GM18505 (cell line): ENCODE results near the gene SURF6.
"Not testable (repeated sequence)": the region's sequence is repeated elsewhere in the genome, so short reads cannot be mapped to it uniquely, and the experiment has no call there.

Experiments used
- ATAC-seq: cut with Tn5 transposase; IDR thresholded peaks from one replicate; pipeline ENCODE4 v1.9.1; 2021; ENCODE audit not compliant: unreplicated experiment
- POLR2A ChIP-seq: IDR thresholded peaks from 4 replicates; pipeline ENCODE4 v1.6.1; 2011; ENCODE audit warnings: borderline replicate concordance; ENCODE audit not compliant: insufficient read depth, insufficient read length; ENCODE audit errors: extremely low read depth

The SURF6 gene

DNA sequence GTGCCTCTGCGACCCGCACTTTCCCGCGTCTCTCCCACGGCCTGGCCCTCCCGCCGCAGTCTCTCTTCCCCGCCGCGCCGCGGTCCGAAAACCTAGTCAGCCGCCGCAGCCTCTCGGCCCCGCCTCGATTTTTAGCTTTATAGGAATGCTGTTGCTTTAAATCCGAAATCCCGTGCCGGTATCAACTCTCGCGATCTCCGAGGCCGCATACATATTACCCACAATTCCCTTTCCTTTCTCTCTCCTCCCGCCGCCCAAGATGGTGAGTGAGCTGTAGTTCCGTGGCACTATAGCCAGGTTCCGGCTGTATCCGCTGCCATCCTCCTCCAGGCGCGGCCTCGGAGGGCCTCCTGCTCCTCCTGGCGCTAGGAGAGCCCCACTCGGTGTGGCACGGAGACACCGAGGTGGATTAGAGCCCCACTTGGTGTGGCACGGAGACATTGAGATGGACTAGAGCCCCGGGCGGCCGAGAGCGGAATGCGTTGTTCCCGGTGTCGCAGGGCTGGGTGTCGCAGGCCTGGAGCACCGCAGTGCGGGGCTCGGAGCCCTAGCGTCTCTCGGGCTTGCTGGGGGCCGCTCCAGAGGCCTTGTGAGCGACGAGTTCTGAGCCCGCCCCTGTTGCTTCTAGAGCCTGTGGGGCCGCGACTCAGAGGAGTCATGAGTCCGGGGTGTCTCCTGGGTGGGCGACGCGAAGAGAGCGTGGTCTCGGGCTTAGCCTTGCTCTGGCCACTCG, 12.2 kb upstream of the SURF6 start, which contains the start of the genes MED22 and RPL7A:
MED22 (minus strand) TSS at position 147 of the 733 bp plus-strand sequence. CDS start 1,469 bp downstream, outside the sequence.
RPL7A (plus strand) TSS at position 234 of the 733 bp plus-strand sequence; CDS start at position 260, 26 bp downstream.
- peak; percentile 54 for ATAC-seq

GRCh38 chr9:133347515-133347984, 11.6 kb upstream of the SURF6 start:
- peak; percentile 37 for ATAC-seq
- no peak for TF ChIP-seq POLR2A

More for the DNA sequence above, 12.2 kb upstream of the SURF6 start, which contains the start of the genes MED22 and RPL7A:
- peak; percentile 99 for TF ChIP-seq POLR2A

DNA sequence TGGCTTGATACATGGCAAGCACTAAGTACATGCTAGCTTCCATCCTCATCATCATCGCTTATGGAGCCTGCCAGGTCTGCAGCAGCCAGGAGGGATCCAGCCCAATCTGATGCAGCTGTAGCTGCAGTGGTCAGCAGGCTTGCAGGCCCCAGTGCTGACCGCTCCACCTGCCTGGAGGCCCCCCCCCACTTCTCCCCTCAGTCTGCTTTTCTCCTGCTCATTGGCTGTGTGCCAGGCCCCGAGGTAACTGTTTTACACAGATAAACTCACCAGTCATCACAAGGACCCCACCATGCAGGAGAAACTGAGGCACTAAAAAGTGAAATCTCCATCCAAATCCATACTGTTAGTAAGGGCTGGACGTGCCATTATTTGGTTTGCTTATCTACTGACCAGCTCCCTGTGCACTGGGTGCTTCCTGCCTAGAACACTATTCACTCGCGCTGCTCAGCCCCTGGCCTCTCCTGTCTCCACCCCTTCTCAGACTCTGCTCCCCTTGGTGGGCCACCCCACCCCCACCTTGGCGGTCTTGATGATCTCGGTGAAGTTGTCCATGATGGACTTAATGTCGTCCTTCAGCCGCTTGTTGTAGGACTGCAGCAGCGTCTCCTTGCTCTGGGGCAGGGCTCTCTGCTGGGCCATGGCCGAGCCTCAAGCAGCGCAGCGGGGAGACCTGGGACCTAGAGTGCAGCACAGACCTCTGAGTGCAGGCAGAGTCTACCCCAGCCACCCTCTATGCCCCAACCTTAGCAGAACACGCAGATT, 10.2 kb upstream of the SURF6 start:
- ATAC-seq, result no peak
- TF ChIP-seq POLR2A, result no peak

DNA sequence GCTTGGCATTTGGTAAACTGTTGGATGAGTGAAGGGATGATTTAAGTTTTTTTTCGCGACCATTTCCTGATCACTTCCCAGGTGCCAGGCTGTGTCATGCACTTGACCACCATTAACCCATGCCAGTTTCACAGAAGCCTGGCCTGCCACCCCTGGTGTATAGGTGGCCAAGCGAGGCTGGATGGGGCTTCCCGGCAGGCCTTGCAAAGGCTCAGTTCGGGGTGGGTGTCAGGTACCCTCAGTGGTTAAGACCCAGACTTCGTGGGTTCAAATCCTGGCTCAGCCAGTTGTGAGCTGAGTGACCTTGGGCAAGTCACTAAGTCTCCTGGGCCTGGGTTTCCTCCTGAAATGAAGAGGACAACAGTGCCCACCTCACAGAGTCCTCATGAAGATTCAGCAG, 9.6 kb upstream of the SURF6 start:
- no peak for TF ChIP-seq POLR2A

DNA sequence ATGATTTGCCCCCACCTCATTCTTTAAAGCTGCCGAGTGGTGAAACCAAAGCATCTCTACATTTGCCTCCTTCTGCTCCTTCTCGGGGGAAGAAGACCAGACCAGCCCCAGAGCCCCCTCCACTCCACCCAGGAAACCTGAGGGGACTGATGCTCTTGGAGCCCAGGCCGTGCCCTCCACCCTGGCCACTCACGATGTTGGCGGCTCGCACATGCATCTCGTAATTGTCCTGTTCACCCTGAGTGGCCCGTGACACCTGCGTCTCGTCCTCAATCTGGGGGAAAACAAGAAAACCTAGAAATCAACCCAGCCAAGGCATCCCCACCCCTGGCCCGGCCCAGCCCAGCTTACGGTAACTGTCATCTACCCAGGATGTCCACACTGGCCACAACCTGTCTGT, 9.0 kb upstream of the SURF6 start:
- no peak for TF ChIP-seq POLR2A
- ATAC-seq, result no peak

More for the DNA sequence above, 9.6 kb upstream of the SURF6 start:
- no peak for ATAC-seq

- no peak for ATAC-seq
- TF ChIP-seq POLR2A, result no peak
These were observed 8.1 kb upstream of the SURF6 start for GRCh38 chr9:133344071-133344470.

GRCh38 chr9:133342570-133342969, 6.6 kb upstream of the SURF6 start:
- ATAC-seq, result no peak
- no peak for TF ChIP-seq POLR2A

GRCh38 chr9:133342069-133342406, 6.0 kb upstream of the SURF6 start:
- TF ChIP-seq POLR2A, result no peak
- no peak for ATAC-seq

DNA sequence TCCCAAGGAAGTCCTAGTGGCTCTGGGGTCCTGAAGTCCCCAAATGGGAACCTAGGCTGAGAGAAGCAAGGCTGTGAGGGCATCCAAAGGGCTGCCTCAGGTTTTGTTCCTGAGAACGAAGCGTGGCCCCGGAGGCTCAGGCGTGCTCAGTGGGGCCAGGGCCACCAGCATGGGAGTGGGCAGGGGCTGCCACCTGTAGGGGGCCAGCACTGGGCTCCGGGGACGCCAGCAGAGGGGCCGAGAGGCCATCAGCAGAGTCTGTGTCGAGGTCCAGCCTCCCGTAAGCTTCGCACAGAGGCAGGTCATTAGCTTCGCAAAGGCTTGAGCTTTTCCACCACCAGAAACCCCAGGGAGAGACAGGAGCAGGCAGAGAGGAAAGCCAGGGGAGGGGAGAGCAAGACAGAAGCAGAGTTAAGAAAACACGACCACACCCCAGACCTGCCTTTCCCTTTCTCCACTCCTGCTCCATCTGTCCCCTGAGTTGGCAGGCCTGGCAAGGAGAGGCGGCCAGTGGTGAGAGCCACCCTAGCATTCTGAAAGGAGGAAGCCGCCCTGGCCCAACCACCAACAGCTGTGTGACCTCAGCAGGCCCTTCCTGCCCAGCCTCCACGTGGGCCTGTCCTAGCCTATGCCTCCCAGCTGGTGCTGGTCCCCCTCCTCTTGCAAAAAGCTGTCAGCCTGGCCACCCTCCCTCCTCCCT, 5.5 kb upstream of the SURF6 start:
- TF ChIP-seq POLR2A, result no peak
- ATAC-seq, result no peak

DNA sequence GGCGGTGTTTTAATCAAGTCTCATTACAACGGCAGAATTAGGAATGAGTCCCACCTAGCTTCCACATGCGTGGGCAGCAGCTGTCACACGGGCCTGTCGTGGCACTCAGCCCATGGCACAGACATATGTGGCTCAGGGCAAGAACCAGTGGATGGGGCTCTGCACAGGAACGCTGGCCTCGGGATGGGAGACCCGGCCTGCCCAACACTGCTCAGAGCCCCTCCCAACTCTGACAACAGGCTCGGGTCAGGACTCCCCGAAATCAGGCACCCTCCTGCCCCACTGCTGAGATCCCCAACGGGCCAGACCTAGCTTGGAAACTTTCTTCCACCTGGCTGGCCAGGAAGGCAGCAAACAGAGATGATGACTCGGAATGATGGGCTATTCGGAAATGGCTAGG, 4.9 kb upstream of the SURF6 start:
- no peak for ATAC-seq
- TF ChIP-seq POLR2A, result no peak

DNA sequence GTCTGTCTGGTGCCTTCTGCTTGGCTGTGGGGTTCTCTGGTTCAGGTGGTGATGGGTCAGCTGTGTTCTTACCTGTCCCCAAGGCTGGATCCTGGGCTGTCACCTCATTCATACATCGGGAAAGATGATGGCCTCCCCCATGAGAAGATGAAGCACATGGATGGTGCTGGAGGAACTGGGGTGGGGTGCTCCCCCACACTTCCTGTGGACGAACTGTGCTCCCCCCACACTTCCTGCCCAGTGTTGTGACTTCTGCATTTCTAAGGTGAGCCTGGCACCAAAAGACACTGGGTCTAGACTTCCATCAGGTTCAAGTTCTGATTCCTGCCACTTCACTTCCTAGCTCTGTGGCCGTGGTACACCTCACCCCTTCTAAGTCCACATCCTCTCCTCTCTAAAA, 4.3 kb upstream of the SURF6 start:
- ATAC-seq, result no peak
- TF ChIP-seq POLR2A, result no peak

DNA sequence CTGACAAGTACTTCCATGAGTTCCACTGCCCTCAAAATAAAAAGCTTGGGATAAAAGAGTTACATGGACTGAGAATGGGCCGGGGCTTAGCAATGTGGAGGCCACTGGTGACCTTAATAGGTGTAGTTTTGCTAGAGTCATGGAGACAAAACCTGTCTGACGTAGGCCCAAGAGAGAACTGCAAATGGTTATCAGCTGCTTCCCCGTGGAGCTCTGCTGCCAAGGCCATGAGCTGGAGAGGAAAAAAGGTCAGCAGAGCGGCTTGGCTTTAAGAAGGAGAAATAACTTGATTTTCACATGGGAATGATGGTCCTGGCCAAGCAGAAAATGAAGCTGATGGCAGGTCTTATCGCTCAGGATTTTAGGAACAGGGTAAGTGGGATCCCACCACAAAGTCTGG, 3.7 kb upstream of the SURF6 start:
- no peak for TF ChIP-seq POLR2A

GRCh38 chr9:133334888-133335287, 1.1 kb downstream of the SURF6 start:
- ATAC-seq, result not testable (repeated sequence)

More for the DNA sequence above, 3.7 kb upstream of the SURF6 start:
- ATAC-seq, result no peak
